Loucy (cell line): Measurements from ENCODE around the gene SSNA1.

ENCODE experiments used
- CTCF ChIP-seq: fragments of 200-600 bp; sonication (generic); conservative IDR thresholded peaks from 2 replicates; pipeline ENCODE4 v1.5.1; 2014; ENCODE audit warnings: mild to moderate bottlenecking, antibody characterized with exemption, low read length
- EZH2phosphoT487 ChIP-seq: fragments of 200-600 bp; IDR thresholded peaks from 2 replicates; pipeline ENCODE4 v1.6.1; 2018; ENCODE audit warnings: antibody characterized with exemption, mild to moderate bottlenecking, moderate library complexity, borderline replicate concordance

DNA sequence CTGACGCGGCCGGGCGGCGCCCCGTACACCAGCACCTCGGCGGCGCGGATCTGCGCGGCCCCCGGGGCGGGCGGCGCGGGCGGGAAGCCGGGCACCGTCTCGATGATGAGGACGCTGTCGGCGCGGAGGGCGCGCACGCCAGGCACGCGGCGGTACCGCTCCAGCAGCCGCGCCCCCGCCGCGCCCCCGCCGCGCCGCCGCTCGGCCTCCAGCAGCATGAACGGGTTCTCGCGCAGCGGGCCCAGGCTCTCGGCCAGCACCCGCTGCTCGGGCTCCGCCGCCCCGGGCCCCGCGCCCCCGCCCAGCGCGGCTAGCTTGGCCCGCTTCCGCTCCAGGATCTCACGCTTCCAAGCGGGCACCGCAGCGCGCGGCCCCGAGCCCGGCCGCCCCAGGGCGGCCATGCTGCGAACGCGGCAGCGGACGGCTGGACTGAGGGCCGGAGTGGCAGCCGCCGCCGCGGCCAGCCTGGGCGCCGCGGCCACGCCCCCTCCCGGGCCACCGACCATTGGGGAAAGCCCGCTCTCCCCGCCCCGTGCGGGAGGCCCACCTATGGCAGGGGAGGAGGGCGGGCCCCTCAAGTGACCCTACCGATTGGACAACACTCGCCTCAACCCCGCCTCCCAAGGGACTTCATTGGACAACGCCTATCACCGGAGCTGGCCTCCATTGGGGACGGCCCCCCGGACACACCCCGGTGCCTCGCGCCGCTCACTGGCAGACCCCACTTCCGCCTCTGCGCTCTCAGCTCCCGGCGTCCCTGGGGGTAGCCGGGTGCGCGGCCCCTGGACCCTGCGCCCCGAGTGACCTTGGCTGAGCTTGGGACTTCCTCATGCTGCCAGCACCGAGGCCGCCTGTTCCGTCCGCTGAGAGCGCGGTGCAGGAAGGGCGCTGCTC, 12.1 kb downstream of the SSNA1 start, which contains the start of gene TPRN:
- TF ChIP-seq CTCF (no peak), EZH2phosphoT487 (no peak)
